Skeletal muscle satellite cell (primary cell): ENCODE results near the gene SYNJ2.
"Not testable (repeated sequence)": the region's sequence is repeated elsewhere in the genome, so short reads cannot be mapped to it uniquely, and the experiment has no call there.

Experiments used
- H3K27me3 ChIP-seq: 2 replicates; pipeline ENCODE4 v1.7.0; 2013; ENCODE audit warnings: low read length; ENCODE audit not compliant: control insufficient read depth, insufficient read depth
- H3K36me3 ChIP-seq: 2 replicates; pipeline ENCODE4 v1.7.0; 2013; ENCODE audit warnings: mild to moderate bottlenecking, control low read depth, low read length; ENCODE audit not compliant: insufficient read depth
- H3K4me1 ChIP-seq: 2 replicates; pipeline ENCODE4 v1.7.0; 2013; ENCODE audit warnings: low read length; ENCODE audit not compliant: control insufficient read depth, insufficient read depth
- H3K4me2 ChIP-seq: 2 replicates; pipeline ENCODE4 v1.7.0; 2013; ENCODE audit warnings: mild to moderate bottlenecking, low read length
- H3K4me3 ChIP-seq: 2 replicates; pipeline ENCODE4 v1.7.0; 2013; ENCODE audit warnings: low read length
- H3K9ac ChIP-seq: 2 replicates; pipeline ENCODE4 v1.7.0; 2013; ENCODE audit warnings: mild to moderate bottlenecking, low read depth, low read length, moderate library complexity
- H3K9me3 ChIP-seq: replicated peaks from 2 replicates; pipeline ENCODE4 v1.7.0; 2013; ENCODE audit warnings: mild to moderate bottlenecking, control low read depth, low read length

Gene SYNJ2

GRCh38 chr6:157961153-157961831, 20.4 kb upstream of the SYNJ2 start:
- no peak overlapping the region for H3K4me3 ChIP-seq
- no peaks in the 10 kb centered on the region for H3K36me3 ChIP-seq
- H3K9me3 ChIP-seq, result peaks cover 10% of the 10 kb centered on the region
- no peak overlapping the region for H3K4me2 ChIP-seq
- H3K4me1 ChIP-seq, result peaks cover 25% of the 10 kb centered on the region
- no peak overlapping the region for H3K9ac ChIP-seq
- no peaks in the 10 kb centered on the region for H3K27me3 ChIP-seq

DNA sequence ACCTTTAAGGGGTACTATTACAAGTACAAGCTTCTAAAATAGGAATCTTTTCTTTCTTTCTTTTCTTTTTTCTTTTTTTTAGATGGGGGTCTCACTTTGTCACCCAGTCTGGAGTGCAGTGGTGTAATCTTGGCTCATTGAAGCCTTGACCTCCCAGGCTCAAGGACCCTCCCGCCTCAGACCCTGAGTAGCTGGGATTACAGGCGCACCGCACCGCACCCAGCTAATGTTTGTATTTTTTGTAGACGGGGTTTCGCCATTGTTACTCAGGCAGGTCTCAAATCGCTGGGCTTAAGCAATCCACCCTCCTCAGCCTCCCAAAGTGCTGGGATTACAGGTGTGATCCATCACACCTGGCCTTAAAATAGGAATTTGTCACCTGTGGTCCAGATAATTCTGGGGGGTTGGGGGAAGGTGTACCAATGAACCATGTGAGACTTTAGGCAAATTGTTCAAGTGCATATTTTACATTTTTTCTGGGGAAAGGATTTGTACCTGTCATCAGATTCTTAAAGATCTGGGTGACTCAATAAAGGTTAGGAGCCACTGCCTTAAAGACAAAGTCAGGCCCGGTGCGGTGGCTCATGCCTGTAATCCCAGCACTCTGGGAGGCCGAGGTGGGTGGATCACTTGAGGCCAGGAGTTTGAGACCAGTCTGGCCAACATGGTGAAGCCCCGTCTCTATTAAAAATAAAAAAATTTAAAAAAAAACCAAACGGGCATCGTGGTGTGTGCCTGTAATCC, 19.7 kb upstream of the SYNJ2 start:
- peak overlapping the region; percentile 62 for H3K9ac ChIP-seq
- H3K9me3 ChIP-seq, result peaks cover 10% of the 10 kb centered on the region
- H3K4me3 ChIP-seq, result no peak overlapping the region
- H3K36me3 ChIP-seq, result no peaks in the 10 kb centered on the region
- peaks cover 25% of the 10 kb centered on the region for H3K4me1 ChIP-seq
- H3K4me2 ChIP-seq, result peak overlapping the region; percentile 73
- no peaks in the 10 kb centered on the region for H3K27me3 ChIP-seq

DNA sequence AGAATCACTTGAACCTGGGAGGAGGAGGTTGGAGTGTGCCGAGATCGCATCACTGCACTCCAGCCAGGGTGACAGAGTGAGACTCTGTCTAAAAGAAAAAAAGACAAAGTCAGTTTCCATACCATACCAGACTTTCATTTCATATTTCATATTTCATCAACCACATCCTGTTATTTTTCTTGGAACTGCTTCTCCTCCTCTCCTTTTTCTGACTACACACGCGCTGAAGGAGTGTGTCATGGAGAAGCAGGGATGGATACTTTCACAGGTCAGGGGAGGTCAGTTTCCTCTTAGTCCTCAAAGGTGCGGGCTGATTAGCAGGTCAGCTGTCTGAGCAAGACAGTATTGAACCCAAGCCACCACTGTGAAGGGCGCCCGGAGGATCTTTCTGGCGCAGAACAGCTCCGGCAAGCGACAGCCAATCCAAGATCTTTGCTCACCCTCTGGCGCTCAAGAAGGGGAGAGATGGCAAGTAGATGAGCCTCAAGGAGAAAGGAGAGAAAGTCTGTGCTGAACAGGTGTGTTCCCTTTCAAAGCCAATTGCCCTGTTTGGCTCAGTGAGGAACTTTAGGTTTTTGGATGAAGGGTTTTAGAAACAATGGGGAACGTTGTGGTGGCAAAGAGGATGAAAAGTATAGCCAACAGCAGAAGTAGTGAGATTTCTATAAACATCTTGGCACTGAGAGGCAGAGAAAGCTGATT, 18.9 kb upstream of the SYNJ2 start:
- peak overlapping the region; percentile 71 for H3K9ac ChIP-seq
- H3K4me1 ChIP-seq, result peaks cover 25% of the 10 kb centered on the region
- peak overlapping the region; percentile 54 for H3K4me3 ChIP-seq
- no peaks in the 10 kb centered on the region for H3K36me3 ChIP-seq
- H3K4me2 ChIP-seq, result peak overlapping the region; percentile 73
- peaks cover 10% of the 10 kb centered on the region for H3K9me3 ChIP-seq
- H3K27me3 ChIP-seq, result no peaks in the 10 kb centered on the region

- no peaks in the 10 kb centered on the region for H3K36me3 ChIP-seq
- H3K9ac ChIP-seq, result no peak overlapping the region
- H3K9me3 ChIP-seq, result peaks cover 10% of the 10 kb centered on the region
- no peak overlapping the region for H3K4me3 ChIP-seq
- peaks cover 30% of the 10 kb centered on the region for H3K4me1 ChIP-seq
- H3K4me2 ChIP-seq, result no peak overlapping the region
- H3K27me3 ChIP-seq, result no peaks in the 10 kb centered on the region
Observed at GRCh38 chr6:157964100-157964499, 17.6 kb upstream of the SYNJ2 start.

DNA sequence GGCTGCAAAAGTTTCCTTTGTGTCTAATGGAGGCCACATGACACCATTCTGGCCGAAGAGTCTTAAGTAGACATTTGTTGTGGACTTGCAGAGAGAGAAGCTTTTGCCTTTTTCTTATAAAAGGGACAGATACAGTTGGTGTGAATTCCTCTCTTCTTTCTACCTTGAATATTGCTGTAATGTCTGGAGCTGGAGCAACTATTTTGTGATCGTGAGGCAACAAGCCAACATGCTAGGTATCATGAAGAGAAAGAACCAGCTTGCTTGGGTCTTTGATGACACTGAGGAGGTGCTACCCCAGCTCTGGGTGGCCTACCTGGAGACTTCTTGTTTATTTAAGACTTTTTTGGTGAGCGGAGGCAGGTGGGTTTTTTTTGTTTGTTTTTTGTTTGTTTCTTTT, 16.3 kb upstream of the SYNJ2 start:
- H3K4me2 ChIP-seq, result no peak overlapping the region
- no peaks in the 10 kb centered on the region for H3K27me3 ChIP-seq
- H3K4me3 ChIP-seq, result no peak overlapping the region
- H3K36me3 ChIP-seq, result no peaks in the 10 kb centered on the region
- H3K4me1 ChIP-seq, result peaks cover 33% of the 10 kb centered on the region
- H3K9me3 ChIP-seq, result peaks cover 3% of the 10 kb centered on the region
- H3K9ac ChIP-seq, result no peak overlapping the region

DNA sequence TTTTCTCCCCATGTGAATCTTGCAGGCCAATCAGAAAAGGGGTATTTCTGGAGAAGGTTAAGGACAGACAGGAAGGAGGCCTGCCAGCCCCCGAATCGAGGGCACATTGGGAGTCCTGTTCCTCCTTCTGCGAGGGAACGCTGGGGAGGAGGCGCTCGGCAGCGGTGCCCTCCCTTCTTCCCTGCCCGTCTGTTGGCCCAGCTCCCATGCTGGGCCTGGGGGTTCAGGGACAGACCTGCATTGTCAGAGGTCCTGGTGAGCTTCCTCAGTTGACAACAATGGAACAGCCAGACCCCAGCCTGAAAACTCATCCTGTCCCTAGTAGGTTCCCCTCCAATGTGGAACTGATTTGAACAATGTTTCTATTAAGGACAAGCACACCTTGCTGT, 15.1 kb upstream of the SYNJ2 start:
- Histone ChIP-seq H3K9ac (no peak overlapping the region), H3K27me3 (no peaks in the 10 kb centered on the region), H3K4me2 (no peak overlapping the region), H3K4me1 (peaks cover 33% of the 10 kb centered on the region), H3K9me3 (peaks cover 3% of the 10 kb centered on the region), H3K4me3 (no peak overlapping the region), H3K36me3 (no peaks in the 10 kb centered on the region)

DNA sequence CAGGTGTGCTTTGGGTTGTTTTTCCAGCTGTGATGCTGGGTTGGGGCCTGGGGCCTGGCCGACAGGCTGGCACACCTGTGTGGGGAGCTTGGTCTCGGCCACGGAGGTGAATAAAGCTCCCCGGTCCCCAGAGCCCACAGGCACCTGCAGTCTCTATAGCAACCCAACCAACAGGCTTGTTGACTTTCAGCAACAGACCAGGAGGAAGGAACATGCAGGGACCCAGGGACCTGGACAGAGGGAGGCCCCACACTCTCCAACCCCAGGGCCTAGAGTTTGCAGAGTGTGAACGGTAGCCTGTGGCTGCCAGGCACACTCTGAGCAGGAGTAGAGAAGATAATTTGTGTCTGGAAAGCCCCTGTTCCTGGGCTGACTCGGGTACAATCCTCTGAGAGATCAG, 14.6 kb upstream of the SYNJ2 start:
- H3K9ac ChIP-seq, result no peak overlapping the region
- H3K27me3 ChIP-seq, result no peaks in the 10 kb centered on the region
- H3K4me3 ChIP-seq, result no peak overlapping the region
- no peak overlapping the region for H3K4me2 ChIP-seq
- peaks cover 3% of the 10 kb centered on the region for H3K9me3 ChIP-seq
- no peaks in the 10 kb centered on the region for H3K36me3 ChIP-seq
- H3K4me1 ChIP-seq, result peaks cover 29% of the 10 kb centered on the region

DNA sequence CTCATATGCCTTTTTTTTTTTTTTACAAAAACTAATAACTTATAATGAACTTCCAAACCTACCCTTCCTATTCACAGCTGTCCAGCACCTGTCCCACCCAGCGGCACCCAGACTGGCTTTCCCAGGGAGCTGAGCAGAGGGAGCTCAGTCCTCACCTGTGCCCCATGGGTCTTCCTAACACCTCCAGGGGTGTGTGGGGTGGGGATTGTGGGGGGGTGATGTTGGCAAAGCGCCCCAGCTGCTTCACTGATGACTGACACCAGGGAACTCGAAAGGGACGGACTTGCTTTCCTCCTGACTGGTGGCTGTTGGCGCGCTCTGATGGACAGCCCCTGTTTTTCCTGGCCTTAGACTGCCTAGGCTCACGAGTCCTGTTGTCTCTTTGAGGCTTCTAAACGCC, 14.2 kb upstream of the SYNJ2 start:
- H3K9ac ChIP-seq, result no peak overlapping the region
- H3K27me3 ChIP-seq, result no peaks in the 10 kb centered on the region
- no peak overlapping the region for H3K4me2 ChIP-seq
- H3K4me3 ChIP-seq, result no peak overlapping the region
- peaks cover 3% of the 10 kb centered on the region for H3K9me3 ChIP-seq
- H3K4me1 ChIP-seq, result peaks cover 25% of the 10 kb centered on the region
- H3K36me3 ChIP-seq, result no peaks in the 10 kb centered on the region

DNA sequence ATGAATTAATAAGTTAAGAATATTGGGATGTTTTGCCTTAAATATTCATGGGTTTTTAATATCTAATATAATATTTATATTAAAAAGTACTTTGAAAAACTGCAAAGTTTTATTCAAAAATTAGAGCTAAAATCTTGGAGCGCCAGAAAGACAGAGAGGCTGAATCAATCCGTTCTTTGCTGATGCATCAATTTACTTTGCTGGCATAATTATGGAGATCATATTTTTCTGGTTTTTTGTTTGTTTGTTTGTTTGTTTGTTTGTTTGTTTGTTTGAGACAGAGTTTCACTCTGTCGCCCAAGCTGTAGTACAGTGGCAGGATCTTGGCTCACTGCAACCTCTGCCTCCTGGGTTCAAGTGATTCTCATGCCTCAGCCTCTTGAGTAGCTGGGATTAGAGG, 9.5 kb upstream of the SYNJ2 start:
- not testable (repeated sequence) for H3K4me3 ChIP-seq, H3K36me3 ChIP-seq, H3K9ac ChIP-seq, H3K9me3 ChIP-seq, H3K27me3 ChIP-seq, H3K4me2 ChIP-seq
- peaks cover 15% of the 10 kb centered on the region for H3K4me1 ChIP-seq

GRCh38 chr6:157974341-157974894, 7.2 kb upstream of the SYNJ2 start:
- Histone ChIP-seq H3K9ac (no peak overlapping the region), H3K4me3 (no peak overlapping the region), H3K36me3 (no peaks in the 10 kb centered on the region), H3K9me3 (no peaks in the 10 kb centered on the region), H3K27me3 (no peaks in the 10 kb centered on the region), H3K4me2 (no peak overlapping the region), H3K4me1 (peaks cover 7% of the 10 kb centered on the region)

DNA sequence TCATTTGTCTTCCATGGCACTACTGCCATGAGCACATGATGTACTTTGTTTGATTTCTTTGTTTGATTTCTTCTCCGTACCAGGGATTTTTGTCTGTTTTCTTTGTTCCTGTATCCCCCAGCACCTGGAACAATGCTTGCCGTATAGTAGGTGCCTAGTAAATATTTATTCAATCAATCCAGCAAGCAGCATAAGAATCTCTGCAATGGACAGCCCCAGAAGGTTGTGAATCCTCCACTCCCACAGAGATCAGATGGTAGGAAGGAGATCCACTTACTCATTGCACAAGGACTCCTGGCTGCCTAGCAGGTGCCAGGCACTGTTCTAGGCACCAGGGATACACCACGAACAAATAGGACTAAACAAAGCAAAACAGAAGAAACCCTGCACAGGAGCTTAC, 6.7 kb upstream of the SYNJ2 start:
- Histone ChIP-seq H3K4me1 (peaks cover 7% of the 10 kb centered on the region), H3K4me2 (no peak overlapping the region), H3K9me3 (no peaks in the 10 kb centered on the region), H3K4me3 (no peak overlapping the region), H3K36me3 (no peaks in the 10 kb centered on the region), H3K9ac (no peak overlapping the region), H3K27me3 (no peaks in the 10 kb centered on the region)
